Measurements from ENCODE around the gene ADGB. TPM values are rescaled to one million over a fixed set of nuclear protein-coding genes. Genes with fewer than 3 reads are reported as not detected.

Gene ADGB
- total and polyA plus RNA-seq, 2 donors (not counting 1 experiment from before 2014, with no cell fraction given), result not detected

DNA sequence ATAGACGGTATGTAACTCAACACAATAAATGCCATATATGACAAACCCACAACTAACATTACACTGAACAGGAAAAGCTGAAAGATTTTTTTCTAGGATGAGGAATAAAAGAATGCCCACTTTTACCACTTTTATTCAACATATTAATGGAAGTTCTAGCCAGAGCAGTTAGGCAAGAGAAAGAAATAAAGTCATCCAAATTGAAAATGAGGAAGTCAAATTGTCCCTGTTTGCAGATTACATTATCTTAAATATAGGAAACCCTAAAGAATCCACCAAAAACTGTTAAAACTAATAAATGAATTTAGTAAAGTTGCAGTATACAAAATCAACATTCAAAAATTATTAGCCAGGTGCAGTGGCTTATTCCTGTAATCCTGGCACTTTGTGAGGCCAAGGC lies 24.6 kb upstream of the ADGB start:
- Histone ChIP-seq H3K79me2 (ENCODE audit: control insufficient read depth, insufficient read depth, low read length) (no peaks in the 10 kb centered on the region), H3K4me2 (ENCODE audit: extremely low read depth, insufficient read depth, low read length) (no peak overlapping the region), H3K9ac (ENCODE audit: insufficient read depth, low read length) (no peak overlapping the region), H3K27ac (ENCODE audit: insufficient read depth, low read length) (no peak overlapping the region), H3K4me1 (ENCODE audit: control insufficient read depth, extremely low read depth, insufficient read depth, low read length) (no peaks in the 10 kb centered on the region), H3K27me3 (ENCODE audit: control insufficient read depth, insufficient read depth, low read length) (no peaks in the 10 kb centered on the region), H3K9me3 (ENCODE audit: control insufficient read depth, insufficient read depth, low read depth, low read length) (no peaks in the 10 kb centered on the region), H2AFZ (ENCODE audit: low read length) (no peak overlapping the region), H3K4me3 (replicated peaks in 1 of 4; ENCODE audit: control extremely low read depth in 1 of 4, insufficient read depth in 1 of 4, low read depth in 3 of 4, low read length in 4 of 4) (no peak overlapping the region), H4K20me1 (ENCODE audit: control insufficient read depth, extremely low read depth, insufficient read depth, low read length) (no peaks in the 10 kb centered on the region), H3K36me3 (ENCODE audit: control insufficient read depth, insufficient read depth, low read length) (no peaks in the 10 kb centered on the region)
- TF ChIP-seq EZH2 (IDR thresholded peaks at IDR 0.05; ENCODE audit: low read length, missing control alignments) (no peak), CTCF (conservative IDR thresholded peaks at IDR 0.05 in 1 of 2, IDR thresholded peaks at IDR 0.05 in 1 of 2; ENCODE audit: low read depth in 1 of 2, low read length in 2 of 2) (no peak)
- DNase-seq (ENCODE audit: low read depth in 2 of 2), result no peak

GRCh38 chr6:146578054-146578453 lies 20.7 kb upstream of the ADGB start:
- Histone ChIP-seq H3K4me1 (ENCODE audit: control insufficient read depth, extremely low read depth, insufficient read depth, low read length) (no peaks in the 10 kb centered on the region), H3K9ac (ENCODE audit: insufficient read depth, low read length) (no peak overlapping the region), H3K36me3 (ENCODE audit: control insufficient read depth, insufficient read depth, low read length) (no peaks in the 10 kb centered on the region), H3K4me3 (replicated peaks in 1 of 4; ENCODE audit: control extremely low read depth in 1 of 4, insufficient read depth in 1 of 4, low read depth in 3 of 4, low read length in 4 of 4) (no peak overlapping the region), H3K9me3 (ENCODE audit: control insufficient read depth, insufficient read depth, low read depth, low read length) (no peaks in the 10 kb centered on the region), H3K4me2 (ENCODE audit: extremely low read depth, insufficient read depth, low read length) (no peak overlapping the region), H3K27me3 (ENCODE audit: control insufficient read depth, insufficient read depth, low read length) (no peaks in the 10 kb centered on the region), H4K20me1 (ENCODE audit: control insufficient read depth, extremely low read depth, insufficient read depth, low read length) (no peaks in the 10 kb centered on the region), H2AFZ (ENCODE audit: low read length) (no peak overlapping the region), H3K27ac (ENCODE audit: insufficient read depth, low read length) (no peak overlapping the region), H3K79me2 (ENCODE audit: control insufficient read depth, insufficient read depth, low read length) (no peaks in the 10 kb centered on the region)
- DNase-seq (ENCODE audit: low read depth in 2 of 2), result peak in 1 of 2 donors; percentile 33
- TF ChIP-seq EZH2 (IDR thresholded peaks at IDR 0.05; ENCODE audit: low read length, missing control alignments) (no peak), CTCF (conservative IDR thresholded peaks at IDR 0.05 in 1 of 2, IDR thresholded peaks at IDR 0.05 in 1 of 2; ENCODE audit: low read depth in 1 of 2, low read length in 2 of 2) (no peak)

GRCh38 chr6:146581968-146582367 lies 16.8 kb upstream of the ADGB start:
- no peaks in the 10 kb centered on the region for H3K27me3 ChIP-seq (ENCODE audit: control insufficient read depth, insufficient read depth, low read length)
- H3K79me2 ChIP-seq (ENCODE audit: control insufficient read depth, insufficient read depth, low read length), result no peaks in the 10 kb centered on the region
- H3K9ac ChIP-seq (ENCODE audit: insufficient read depth, low read length), result no peak overlapping the region
- H3K4me3 ChIP-seq (replicated peaks in 1 of 4; ENCODE audit: control extremely low read depth in 1 of 4, insufficient read depth in 1 of 4, low read depth in 3 of 4, low read length in 4 of 4), result no peak overlapping the region
- no peak overlapping the region for H2AFZ ChIP-seq (ENCODE audit: low read length)
- peak in 1 of 2 donors; percentile 1 for DNase-seq (ENCODE audit: low read depth in 2 of 2)
- H3K9me3 ChIP-seq (ENCODE audit: control insufficient read depth, insufficient read depth, low read depth, low read length), result no peaks in the 10 kb centered on the region
- H3K4me1 ChIP-seq (ENCODE audit: control insufficient read depth, extremely low read depth, insufficient read depth, low read length), result no peaks in the 10 kb centered on the region
- H3K27ac ChIP-seq (ENCODE audit: insufficient read depth, low read length), result no peak overlapping the region
- H3K4me2 ChIP-seq (ENCODE audit: extremely low read depth, insufficient read depth, low read length), result no peak overlapping the region
- no peaks in the 10 kb centered on the region for H4K20me1 ChIP-seq (ENCODE audit: control insufficient read depth, extremely low read depth, insufficient read depth, low read length)
- TF ChIP-seq CTCF (conservative IDR thresholded peaks at IDR 0.05 in 1 of 2, IDR thresholded peaks at IDR 0.05 in 1 of 2; ENCODE audit: low read depth in 1 of 2, low read length in 2 of 2) (no peak), EZH2 (IDR thresholded peaks at IDR 0.05; ENCODE audit: low read length, missing control alignments) (no peak)
- no peaks in the 10 kb centered on the region for H3K36me3 ChIP-seq (ENCODE audit: control insufficient read depth, insufficient read depth, low read length)

Measured in fibroblast of lung (primary cell).